Stimulated activated CD8-positive, alpha-beta memory T cell treated with anti-CD3 and anti-CD28 coated beads, Interleukin-15, amount 100 ng/mL, for 1 hour (primary cell): Measurements from ENCODE around the gene PDE7B.

Experiments used
- DNase-seq: peaks from one replicate; pipeline ENCODE4 v3.0.0-alpha.2; 2020; ENCODE audit warnings: low read depth

The PDE7B gene

GRCh38 chr6:136033416-136033815 lies 181.9 kb downstream of the PDE7B start:
- DNase-seq = no peak

DNA sequence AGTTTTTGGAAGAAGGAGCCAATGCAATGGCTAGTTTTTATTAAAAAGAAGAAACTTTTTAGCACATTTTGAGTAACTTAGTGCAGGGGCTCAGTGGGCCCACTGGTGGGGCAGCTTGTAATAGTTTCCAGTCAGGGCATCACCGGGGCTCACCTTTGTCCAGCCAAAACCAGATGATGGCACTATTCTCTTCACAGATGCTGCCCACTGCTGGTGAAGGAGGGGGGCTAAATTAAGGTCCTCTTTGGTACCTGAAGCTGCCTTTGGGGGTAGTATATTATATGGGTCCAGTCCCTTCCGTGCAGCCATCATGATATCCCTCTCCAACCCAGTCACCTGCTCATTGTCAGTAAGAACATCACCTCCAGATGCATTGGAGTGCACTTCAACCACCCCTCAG lies 182.9 kb downstream of the PDE7B start:
- DNase-seq = no peak

- no peak for DNase-seq
These were observed 184.0 kb downstream of the PDE7B start for GRCh38 chr6:136035378-136036070.

- DNase-seq = no peak
These were observed 184.5 kb downstream of the PDE7B start for GRCh38 chr6:136036071-136036380.

DNA sequence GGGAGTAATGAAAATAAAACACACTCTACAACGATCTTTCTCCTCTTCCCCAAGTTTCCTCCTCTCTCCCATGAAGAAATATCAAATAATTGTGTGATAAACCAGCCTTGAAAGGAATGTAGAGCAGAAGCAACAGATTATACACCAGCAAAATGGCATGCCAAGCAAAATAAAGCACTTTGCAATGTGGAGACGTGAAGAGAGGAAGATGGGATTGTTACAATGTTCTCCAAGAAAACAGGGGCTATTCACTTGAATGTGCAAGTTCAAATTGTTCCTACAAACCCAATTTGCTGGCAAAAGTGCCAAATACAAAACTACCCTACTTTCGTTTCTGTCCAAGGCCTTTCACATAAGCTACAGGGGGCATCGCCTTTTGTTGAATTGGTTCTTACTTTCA lies 185.1 kb downstream of the PDE7B start:
- DNase-seq = no peak

- DNase-seq = no peak
These were observed 185.9 kb downstream of the PDE7B start for GRCh38 chr6:136037242-136037875.

DNA sequence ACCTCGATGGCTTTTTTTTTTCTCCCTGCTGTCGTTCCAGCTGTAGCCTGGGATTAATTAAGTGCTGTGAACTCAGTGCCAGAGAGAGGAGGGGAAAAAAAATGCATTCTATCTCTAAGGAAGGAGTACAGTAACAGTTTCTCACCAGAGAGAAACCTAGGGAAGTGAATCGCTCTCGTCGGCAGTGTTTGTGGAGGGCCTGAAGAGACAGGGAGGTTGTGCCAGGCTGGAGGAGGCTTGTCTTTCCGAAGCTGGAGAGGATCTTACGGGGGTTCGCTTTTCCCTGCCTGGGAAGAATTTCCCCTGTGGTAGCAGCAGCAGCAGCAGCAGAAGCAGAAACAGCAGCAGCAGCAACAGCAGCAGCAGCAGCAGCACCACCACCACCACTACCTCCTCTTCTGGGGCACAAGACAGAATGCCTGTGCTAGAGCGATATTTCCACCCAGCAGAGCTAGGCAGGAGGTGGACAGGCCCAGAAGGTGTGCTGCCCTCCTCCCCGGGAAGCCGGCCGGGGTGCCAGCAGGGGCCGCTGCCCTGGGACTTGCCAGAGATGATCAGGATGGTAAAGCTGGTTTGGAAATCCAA lies 186.5 kb downstream of the PDE7B start:
- no peak for DNase-seq

DNA sequence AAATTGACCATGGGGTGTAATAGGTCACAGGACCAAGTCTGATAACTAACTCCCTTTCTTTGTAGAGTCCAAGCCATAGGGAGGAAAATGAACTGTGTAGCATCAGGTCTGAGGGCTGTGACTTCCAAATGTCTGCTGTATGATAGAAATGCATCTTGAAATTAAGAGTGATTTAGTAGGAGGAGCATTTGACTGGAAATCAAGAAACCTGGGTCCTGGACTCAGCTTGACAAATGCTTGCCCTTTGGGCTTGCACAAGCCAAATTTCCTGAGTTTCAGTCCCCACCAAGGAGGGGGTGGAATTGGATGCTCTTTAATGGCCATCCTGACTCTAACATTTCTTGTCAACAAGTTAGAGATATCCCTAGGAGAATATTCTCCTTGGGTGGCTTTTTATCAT lies 187.0 kb downstream of the PDE7B start:
- no peak for DNase-seq

- no peak for DNase-seq
These were observed 187.7 kb downstream of the PDE7B start for GRCh38 chr6:136039185-136039584.

DNA sequence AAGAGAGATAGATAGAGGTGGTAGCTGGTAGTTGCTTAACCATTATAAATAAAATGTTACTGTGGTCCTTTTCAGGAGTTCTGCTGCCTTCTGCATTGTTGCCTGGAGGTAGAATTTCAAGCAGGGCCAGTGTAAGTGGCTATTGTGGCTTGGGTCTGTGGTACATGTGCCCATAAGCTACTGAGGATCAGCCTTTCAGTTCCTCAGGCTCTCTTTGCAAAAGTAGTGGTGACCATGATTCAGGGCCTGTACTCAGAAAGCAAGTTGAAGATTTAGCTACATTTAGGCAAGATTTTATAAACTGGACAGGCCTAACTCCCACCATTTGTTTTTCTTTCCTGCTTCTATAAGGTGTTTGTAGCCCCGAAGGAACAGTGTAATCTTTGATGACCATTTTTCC lies 199.0 kb downstream of the PDE7B start:
- DNase-seq = no peak

- no peak for DNase-seq
These were observed 199.8 kb downstream of the PDE7B start for GRCh38 chr6:136051140-136051775.

DNA sequence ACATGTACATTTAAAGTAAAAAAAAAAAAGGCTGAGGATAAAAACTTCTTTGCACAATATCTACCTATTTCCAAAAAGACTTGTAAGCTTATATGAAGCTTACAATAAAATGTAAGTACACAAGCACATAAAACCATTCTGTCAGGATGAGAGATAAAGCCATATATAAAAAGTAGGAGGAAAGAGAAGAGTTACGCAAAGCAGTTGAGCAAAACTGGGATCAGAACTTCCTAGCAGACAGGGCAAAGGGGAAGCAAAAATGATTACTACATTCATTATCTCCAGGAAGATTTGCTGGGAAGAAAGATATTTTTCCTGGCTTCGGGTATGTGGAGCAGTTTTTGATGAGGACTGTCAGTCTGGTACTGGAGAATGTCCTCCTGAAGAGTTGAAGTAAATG lies 200.5 kb downstream of the PDE7B start:
- DNase-seq = no peak

- DNase-seq = no peak
These were observed 207.4 kb downstream of the PDE7B start for GRCh38 chr6:136058852-136059251.

DNA sequence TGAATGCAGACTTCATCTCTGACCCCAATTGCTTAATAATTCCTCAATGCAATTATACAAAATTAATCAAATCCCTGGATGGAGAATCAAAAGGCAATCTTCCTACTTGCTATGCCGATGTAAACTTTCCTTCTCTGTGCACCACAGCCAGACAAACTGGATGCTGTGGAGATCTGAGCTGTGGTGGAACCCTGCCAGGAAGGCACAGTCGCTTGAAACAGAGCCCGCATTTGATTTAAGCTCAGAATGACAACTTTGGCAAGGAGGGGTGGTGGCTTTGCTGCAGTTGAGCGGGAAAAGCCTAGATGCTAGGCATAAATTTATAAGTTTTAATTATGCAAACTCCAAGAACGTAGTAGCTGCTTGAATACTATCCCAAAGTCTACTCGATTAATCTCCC lies 207.8 kb downstream of the PDE7B start:
- DNase-seq = no peak

GRCh38 chr6:136060052-136060451 lies 208.6 kb downstream of the PDE7B start:
- DNase-seq = no peak

DNA sequence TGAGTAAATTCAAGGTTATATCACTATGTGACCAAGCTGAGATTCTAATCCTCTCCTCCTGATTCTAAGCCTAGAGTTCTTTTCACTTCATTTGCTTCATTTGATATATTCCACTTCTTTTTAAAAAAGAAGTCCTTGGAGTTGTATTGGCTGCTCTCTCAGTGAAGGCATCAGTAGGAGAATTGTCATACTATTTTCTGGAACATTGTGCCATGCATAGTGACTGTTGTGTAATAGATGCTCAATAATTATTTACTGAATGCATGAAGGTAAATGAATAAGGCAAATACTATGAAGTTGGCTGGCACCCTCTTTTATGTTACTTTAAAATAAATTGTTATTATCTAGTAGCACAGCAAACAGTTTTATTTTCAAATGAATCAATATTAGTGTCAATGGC lies 209.3 kb downstream of the PDE7B start:
- no peak for DNase-seq

DNA sequence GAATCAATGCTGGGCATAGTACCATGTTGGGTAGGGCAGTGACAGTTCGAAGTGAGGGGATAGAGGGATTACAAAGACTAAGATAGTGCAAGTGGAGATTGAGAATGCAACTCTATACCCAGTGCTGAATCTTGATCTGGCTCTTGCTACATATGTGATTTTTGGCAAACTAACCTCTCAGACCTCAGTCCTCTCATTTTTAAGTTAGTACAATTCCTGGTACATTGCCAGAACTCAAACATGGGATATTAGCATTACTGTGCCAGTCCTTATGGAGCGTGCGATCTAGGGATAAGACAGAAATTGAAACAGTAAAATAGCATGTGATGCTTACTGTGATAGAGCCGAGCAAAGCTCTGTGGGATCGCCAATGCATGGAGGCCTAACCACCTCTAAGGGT lies 210.2 kb downstream of the PDE7B start:
- DNase-seq = no peak

DNA sequence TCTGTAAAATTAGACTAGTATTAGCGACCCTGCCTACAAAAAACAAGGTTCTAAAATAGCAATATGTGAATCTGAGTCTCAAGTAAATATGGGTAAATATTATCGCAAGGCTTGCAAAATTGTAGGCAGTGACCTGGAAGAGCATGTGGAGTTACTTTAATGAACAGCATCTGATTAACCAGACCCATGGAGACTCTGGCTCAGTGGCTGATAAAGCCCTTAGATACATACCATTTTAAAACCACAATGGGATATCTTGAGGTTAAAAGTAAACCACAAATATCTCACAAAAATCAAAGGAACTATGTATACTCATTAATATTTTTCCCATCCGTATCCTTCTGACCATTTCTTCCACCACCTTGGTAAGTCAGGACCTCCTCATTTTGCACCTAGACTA lies 211.6 kb downstream of the PDE7B start:
- no peak for DNase-seq

- no peak for DNase-seq
These were observed 214.5 kb downstream of the PDE7B start for GRCh38 chr6:136066005-136066404.

DNA sequence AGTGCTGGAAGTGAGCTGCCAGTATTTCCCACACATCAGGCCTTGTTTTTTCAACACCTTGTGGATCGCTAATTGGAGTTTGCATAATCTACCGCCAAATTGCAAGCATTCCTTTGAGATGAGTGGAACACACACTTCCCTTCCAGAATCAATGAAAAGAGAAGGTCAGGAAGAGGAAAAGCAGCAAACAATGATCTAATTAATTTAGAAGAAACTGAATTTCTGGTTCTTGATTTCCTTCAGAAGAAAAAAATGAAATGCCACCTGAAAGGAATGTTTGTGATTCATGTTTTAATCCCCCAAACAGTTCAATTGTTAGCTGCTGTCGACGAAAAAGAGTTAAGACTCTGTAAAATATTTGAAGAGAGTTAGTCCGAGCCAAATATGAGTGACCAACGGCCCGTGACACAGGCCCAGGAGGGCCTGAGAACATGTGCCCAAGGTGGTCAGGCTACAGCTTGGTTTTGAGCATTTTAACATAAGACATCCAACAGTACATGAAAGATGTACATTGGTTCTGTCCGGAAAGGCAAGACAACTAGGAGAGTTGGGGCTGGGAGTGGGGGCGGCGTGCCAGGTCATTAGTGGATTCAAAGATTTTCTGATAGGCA lies 216.3 kb downstream of the PDE7B start:
- DNase-seq = no peak

DNA sequence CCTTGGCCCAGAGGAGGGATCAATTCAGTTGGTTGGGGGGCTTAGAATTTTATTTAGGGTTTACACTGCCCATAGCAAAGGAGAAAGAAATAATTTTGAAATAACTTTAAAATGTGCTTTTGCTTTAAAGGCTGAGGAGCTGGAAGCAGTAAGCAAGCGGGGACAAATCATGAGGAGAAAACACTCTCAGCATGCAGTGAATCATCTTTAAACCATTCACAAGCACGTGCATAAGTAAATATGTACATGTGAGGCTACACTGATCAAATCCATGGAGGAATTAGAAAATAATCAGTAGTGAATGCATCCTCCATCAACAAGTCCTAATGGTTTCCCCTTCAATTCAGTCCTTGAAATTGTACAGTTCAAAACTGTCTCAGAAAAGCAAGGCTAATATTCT lies 217.6 kb downstream of the PDE7B start:
- DNase-seq = no peak

DNA sequence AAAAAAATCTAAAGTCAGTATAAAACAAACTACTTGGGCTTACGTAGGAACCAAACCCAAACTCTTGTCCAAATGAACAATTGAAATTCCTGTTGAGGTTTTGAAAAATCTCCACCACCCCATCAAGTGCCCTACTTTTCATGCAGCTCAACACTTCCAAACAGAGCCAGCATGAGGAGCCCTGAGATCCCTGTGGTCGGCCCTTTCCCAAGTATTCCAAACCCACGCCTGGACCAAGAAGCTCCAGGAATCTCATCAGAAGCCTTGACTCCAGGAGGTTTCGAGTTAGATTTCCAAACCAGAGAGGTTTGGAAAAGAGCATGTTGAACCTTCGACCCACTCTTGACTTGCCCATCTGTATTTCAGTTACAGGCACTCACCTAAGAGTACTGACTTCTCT lies 219.3 kb downstream of the PDE7B start:
- DNase-seq = no peak

- DNase-seq = no peak
These were observed 221.2 kb downstream of the PDE7B start for GRCh38 chr6:136072691-136073090.
